ENCODE data around the gene IL1R2. TPM values are rescaled to one million over a fixed set of nuclear protein-coding genes. Genes with fewer than 3 reads are reported as not detected.
A peak's percentile ranks its signal among the peaks of the same experiment; 100 is the strongest.

The IL1R2 gene
- total and polyA plus RNA-seq, 8 donors = 0.39 to 3.8 (median 1.6) TPM

GRCh38 chr2:101980368-101980767 lies 11.4 kb upstream of the IL1R2 start:
- intact Hi-C loops (cut with DNase I) = loop anchor here in 1 of 3 donors (10.0 kb wide), 1 partner anchor 86 kb away; no protein-coding TSS in a partner anchor
- WGBS, 2 donors = 77 to 84% methylated on average over 7 of the region's 7 CpGs
- no peak for DNase-seq
- Histone ChIP-seq H3K9me3 (no peaks in the 10 kb centered on the region), H3K27ac (no peak overlapping the region), H3K4me3 (no peak overlapping the region), H3K27me3 (no peaks in the 10 kb centered on the region), H3K4me1 (no peaks in the 10 kb centered on the region), H3K36me3 (no peaks in the 10 kb centered on the region)
- TF ChIP-seq CTCF (IDR thresholded peaks at IDR 0.05) = no peak
- ATAC-seq = no peak
- FAIRE-seq = no peak

GRCh38 chr2:101981066-101981465 lies 10.7 kb upstream of the IL1R2 start:
- no peak for FAIRE-seq
- intact Hi-C loops (cut with DNase I) = loop anchor here in 1 of 3 donors (10.0 kb wide), 1 partner anchor 86 kb away; no protein-coding TSS in a partner anchor

GRCh38 chr2:101981504-101981903 lies 10.3 kb upstream of the IL1R2 start:
- Histone ChIP-seq H3K9me3 (no peaks in the 10 kb centered on the region), H3K27ac (no peak overlapping the region), H3K4me3 (no peak overlapping the region), H3K4me1 (no peaks in the 10 kb centered on the region), H3K36me3 (no peaks in the 10 kb centered on the region), H3K27me3 (no peaks in the 10 kb centered on the region)
- ATAC-seq = no peak
- intact Hi-C loops (cut with DNase I) = loop anchor here in 1 of 3 donors (10.0 kb wide), 1 partner anchor 87 kb away; no protein-coding TSS in a partner anchor
- 66 to 75% methylated on average over 4 of the region's 4 CpGs for WGBS, 2 donors
- no peak for FAIRE-seq
- no peak for DNase-seq
- no peak for TF ChIP-seq CTCF (IDR thresholded peaks at IDR 0.05)

More at GRCh38 chr2:101981066-101981465, 10.7 kb upstream of the IL1R2 start:
- Histone ChIP-seq H3K36me3 (no peaks in the 10 kb centered on the region), H3K27me3 (no peaks in the 10 kb centered on the region), H3K4me3 (no peak overlapping the region), H3K27ac (no peak overlapping the region), H3K4me1 (no peaks in the 10 kb centered on the region), H3K9me3 (no peaks in the 10 kb centered on the region)
- no peak for TF ChIP-seq CTCF (IDR thresholded peaks at IDR 0.05)
- peak in 1 of 6 donors; percentile 39 for DNase-seq
- 40 to 44% methylated on average over 5 of the region's 5 CpGs for WGBS, 2 donors
- ATAC-seq = peak in 3 of 4 donors; percentile 31 to 62 (median 35)

GRCh38 chr2:101982495-101983029 lies 9.2 kb upstream of the IL1R2 start:
- H3K4me1 ChIP-seq = no peaks in the 10 kb centered on the region
- WGBS, 2 donors = 82 to 87% methylated on average over 9 of the region's 9 CpGs
- H3K36me3 ChIP-seq = no peaks in the 10 kb centered on the region
- no peak for FAIRE-seq
- no peak for ATAC-seq
- no peaks in the 10 kb centered on the region for H3K27me3 ChIP-seq
- no peak for DNase-seq
- no peak overlapping the region for H3K4me3 ChIP-seq
- H3K9me3 ChIP-seq = no peaks in the 10 kb centered on the region
- TF ChIP-seq CTCF (IDR thresholded peaks at IDR 0.05) = no peak
- no peak overlapping the region for H3K27ac ChIP-seq
- intact Hi-C loops (cut with DNase I) = loop anchor here in 1 of 3 donors (10.0 kb wide), 1 partner anchor 88 kb away; no protein-coding TSS in a partner anchor

- intact Hi-C loops (cut with DNase I) = loop anchor here in 1 of 3 donors (10.0 kb wide), 1 partner anchor 89 kb away; no protein-coding TSS in a partner anchor
- no peak for TF ChIP-seq CTCF (IDR thresholded peaks at IDR 0.05)
- DNase-seq (no peak), FAIRE-seq (no peak), ATAC-seq (peak in 1 of 4 donors; percentile 32)
- H3K4me3 ChIP-seq = no peak overlapping the region
- no peak overlapping the region for H3K27ac ChIP-seq
- H3K36me3 ChIP-seq = no peaks in the 10 kb centered on the region
- no peaks in the 10 kb centered on the region for H3K4me1 ChIP-seq
- H3K9me3 ChIP-seq = no peaks in the 10 kb centered on the region
- WGBS, 2 donors = 60 to 63% methylated on average over 8 of the region's 8 CpGs
- no peaks in the 10 kb centered on the region for H3K27me3 ChIP-seq
Measured at GRCh38 chr2:101983486-101983885, 8.3 kb upstream of the IL1R2 start.

Measured in pancreas (tissue), 10 donors.